CD14-positive monocyte (primary cell): ENCODE data around the gene PIP4K2A. TPM values are rescaled to one million over a fixed set of nuclear protein-coding genes. Genes with fewer than 3 reads are reported as not detected.

Experiments used
- DNase-seq, 3 donors: peaks; one replicate each; pipeline ENCODE4 v3.0.0-alpha.2; 2011 to 2022
- H2AFZ ChIP-seq: 2 replicates; pipeline ENCODE4 v1.6.0; 2012; ENCODE audit warnings: mild to moderate bottlenecking, low read depth, low read length, inconsistent platforms; ENCODE audit not compliant: insufficient read depth, poor library complexity, severe bottlenecking
- H3K27ac ChIP-seq, 2 donors: 1 replicate in 1 of 2; 2 replicates in 1 of 2; pipeline ENCODE4 v1.5.1; 2012 to 2013; ENCODE audit warnings: low read length in 2 of 2, control low read depth in 1 of 2, inconsistent platforms in 1 of 2, low read depth in 1 of 2, mild to moderate bottlenecking in 1 of 2
- H3K27me3 ChIP-seq, 2 donors: one replicate each; pipeline versions ENCODE4 v1.6.0 to v1.6.1; 2011 to 2013; ENCODE audit warnings: low read length in 2 of 2; ENCODE audit not compliant: control insufficient read depth in 2 of 2, insufficient read depth in 2 of 2
- H3K36me3 ChIP-seq, 2 donors: replicated peaks in 1 of 2; 1 replicate in 1 of 2; 2 replicates in 1 of 2; pipeline versions ENCODE4 v1.5.1 to v1.6.1; 2012 to 2013; ENCODE audit warnings: low read length in 2 of 2, control low read depth in 1 of 2, inconsistent platforms in 1 of 2, mild to moderate bottlenecking in 1 of 2; ENCODE audit not compliant: insufficient read depth in 2 of 2, control insufficient read depth in 1 of 2
- H3K4me1 ChIP-seq, 2 donors: 1 replicate in 1 of 2; 2 replicates in 1 of 2; pipeline versions ENCODE4 v1.5.1 to v1.6.1; 2012 to 2013; ENCODE audit warnings: low read length in 2 of 2, control low read depth in 1 of 2, inconsistent platforms in 1 of 2, mild to moderate bottlenecking in 1 of 2, moderate library complexity in 1 of 2; ENCODE audit not compliant: insufficient read depth in 2 of 2, control insufficient read depth in 1 of 2
- H3K4me2 ChIP-seq: replicated peaks from 2 replicates; pipeline ENCODE3; 2012; ENCODE audit warnings: low read length, moderate library complexity, mild to moderate bottlenecking; ENCODE audit not compliant: poor library complexity, severe bottlenecking; ENCODE audit errors: extremely low read depth
- H3K4me3 ChIP-seq, 3 experiments: fragments of 200-600 bp in 1 of 3; sonication (generic) in 1 of 3; replicated peaks in 1 of 3; 1 replicate in 2 of 3; 2 replicates in 1 of 3; pipeline ENCODE4 v1.5.1; 2011 to 2013; ENCODE audit warnings: low read length in 3 of 3, mild to moderate bottlenecking in 3 of 3, control low read depth in 2 of 3, low read depth in 2 of 3, inconsistent platforms in 1 of 3, moderate library complexity in 1 of 3
- H3K79me2 ChIP-seq: 2 replicates; pipeline ENCODE4 v1.6.0; 2012; ENCODE audit warnings: mild to moderate bottlenecking, control low read depth, inconsistent platforms, low read length, moderate library complexity; ENCODE audit not compliant: insufficient read depth
- H3K9ac ChIP-seq: 2 replicates; pipeline ENCODE4 v1.6.0; 2017; ENCODE audit warnings: low read length, mild to moderate bottlenecking; ENCODE audit not compliant: insufficient read depth, poor library complexity, severe bottlenecking
- H3K9me3 ChIP-seq, 2 donors: replicated peaks in 1 of 2; 1 replicate in 1 of 2; 2 replicates in 1 of 2; pipeline versions ENCODE4 v1.5.1 to v1.6.1; 2012 to 2013; ENCODE audit warnings: low read length in 2 of 2, control low read depth in 1 of 2; ENCODE audit not compliant: control insufficient read depth in 1 of 2, insufficient read depth in 1 of 2
- H4K20me1 ChIP-seq: 2 replicates; pipeline ENCODE4 v1.6.0; 2012; ENCODE audit warnings: mild to moderate bottlenecking, low read length, control low read depth, moderate library complexity; ENCODE audit not compliant: insufficient read depth
- H3K27ac Mint-ChIP-seq, 7 donors: one replicate each; pipeline ENCODE4 v1.8.0; 2020; ENCODE audit warnings: mild to moderate bottlenecking in 7 of 7, mixed read lengths in 7 of 7, moderate library complexity in 6 of 7, inconsistent platforms in 2 of 7
- H3K27me3 Mint-ChIP-seq, 3 donors: one replicate each; pipeline ENCODE4 v1.8.0; 2021 to 2022; ENCODE audit warnings: low read depth in 3 of 3, mild to moderate bottlenecking in 3 of 3, mixed read lengths in 3 of 3, moderate library complexity in 3 of 3, inconsistent platforms in 1 of 3
- H3K36me3 Mint-ChIP-seq, 2 donors: one replicate each; pipeline ENCODE4 v1.8.0; 2020; ENCODE audit warnings: mixed read lengths in 2 of 2, inconsistent platforms in 1 of 2, mild to moderate bottlenecking in 1 of 2
- H3K4me1 Mint-ChIP-seq: one replicate; pipeline ENCODE4 v1.8.0; 2020; ENCODE audit warnings: mild to moderate bottlenecking, mixed read lengths
- H3K4me3 Mint-ChIP-seq, 2 donors: one replicate each; pipeline ENCODE4 v1.8.0; 2020; ENCODE audit warnings: mild to moderate bottlenecking in 2 of 2, mixed read lengths in 2 of 2, moderate library complexity in 1 of 2
- H3K9me3 Mint-ChIP-seq, 7 donors: one replicate each; pipeline ENCODE4 v1.8.0; 2020 to 2022; ENCODE audit warnings: mixed read lengths in 7 of 7, mild to moderate bottlenecking in 6 of 7, moderate library complexity in 6 of 7, inconsistent platforms in 2 of 7
- CTCF ChIP-seq: fragments of 200-600 bp; IDR thresholded peaks from one replicate; pipeline ENCODE4 v1.8.0; 2022; ENCODE audit warnings: antibody characterized with exemption, mild to moderate bottlenecking
- WGBS: methylation state at CpG from one replicate; pipeline ENCODE4 v1.1.5; 2013; ENCODE audit warnings: missing lambda C conversion rate; ENCODE audit not compliant: insufficient coverage; 5-methylcytosine and 5-hydroxymethylcytosine counted together
- intact Hi-C, 2 donors: fragments of 100-400 bp; cut with micrococcal nuclease; formaldehyde crosslinking; loops; one replicate each; pipeline versions ENCODE4 v1.15.0 to v1.15.1; 2023
- polyA plus RNA-seq, 3 donors: library from polyadenylated mRNA; depleted of rRNA in 1 of 3; unstranded in 2 of 3; stranded (reverse) in 1 of 3; fragments of 300-500 nt in 2 of 3; fragments of >200 nt in 1 of 3; fragmentation: Illumina TruSeq in 2 of 3; gene quantifications; 1 replicate in 2 of 3; 2 replicates in 1 of 3; pipeline ENCODE4 v1.2.3, GENCODE V29; 2012 to 2021

Gene PIP4K2A
- polyA plus RNA-seq, 3 donors, result 9.7 to 33.7 (median 16.6) TPM

DNA sequence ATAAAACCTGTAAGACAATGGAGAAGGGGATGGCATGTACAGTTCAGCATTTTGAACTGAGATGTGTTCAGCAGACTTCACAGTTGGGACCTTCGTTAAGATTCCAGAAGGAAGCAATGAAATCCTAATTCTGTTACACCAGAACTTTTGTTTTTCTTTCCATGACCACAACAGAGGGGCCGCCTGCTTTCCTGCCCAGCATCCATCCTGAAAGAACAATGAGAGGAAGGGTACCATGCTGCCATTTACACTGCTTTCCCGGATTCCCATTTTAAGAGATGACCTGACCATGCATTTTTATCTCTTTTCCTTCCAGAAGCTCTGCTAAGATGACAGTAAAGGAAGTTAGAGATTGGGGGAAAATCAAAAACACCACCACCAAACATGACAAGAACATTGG is 92.7 kb downstream of the PIP4K2A start:
- H3K4me3 ChIP-seq, result no peak overlapping the region
- H3K27me3 ChIP-seq, result no peaks in the 10 kb centered on the region
- H3K27me3 Mint-ChIP-seq, result peaks cover 0 to 1% (median 0%) of the 10 kb centered on the region in 3 donors
- H3K4me1 ChIP-seq, result peaks cover 15 to 18% of the 10 kb centered on the region in 2 donors
- H3K9ac ChIP-seq, result no peak overlapping the region
- peaks cover 0 to 9% of the 10 kb centered on the region in 2 donors for H3K36me3 Mint-ChIP-seq
- DNase-seq, result no peak
- no peak overlapping the region for H3K27ac Mint-ChIP-seq
- no CpG with 5 or more reads among the region's 3 CpGs for WGBS
- H3K79me2 ChIP-seq, result peaks cover 100% of the 10 kb centered on the region
- no peak overlapping the region for H3K4me3 Mint-ChIP-seq
- peaks cover 87% of the 10 kb centered on the region for H4K20me1 ChIP-seq
- no peak for TF ChIP-seq CTCF
- H2AFZ ChIP-seq, result no peak overlapping the region
- no peak overlapping the region for H3K27ac ChIP-seq
- no peak overlapping the region for H3K4me2 ChIP-seq
- peaks cover 0 to 7% of the 10 kb centered on the region in 2 donors for H3K36me3 ChIP-seq
- intact Hi-C loops, result no loop called here
- H3K9me3 Mint-ChIP-seq, result no peaks in the 10 kb centered on the region
- peaks cover 43% of the 10 kb centered on the region for H3K4me1 Mint-ChIP-seq
- H3K9me3 ChIP-seq, result no peaks in the 10 kb centered on the region

DNA sequence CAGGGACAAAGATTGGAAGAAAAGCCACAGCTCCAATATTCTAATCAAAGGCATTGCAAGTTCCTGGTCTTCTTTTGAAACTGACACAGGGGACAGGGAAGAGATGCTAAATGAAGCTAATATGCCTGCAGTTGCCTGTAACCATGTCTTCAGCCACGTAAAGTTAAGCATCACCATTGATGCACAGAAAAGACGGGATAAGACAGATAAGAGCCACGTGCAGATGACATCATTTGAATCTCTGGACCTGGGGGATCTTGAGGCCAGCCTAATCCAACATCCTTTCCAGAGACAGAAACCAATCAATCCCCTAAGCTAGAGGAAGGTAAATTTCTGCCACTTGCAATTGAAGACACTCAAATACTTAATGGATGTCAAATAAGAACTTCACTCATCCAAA is 93.4 kb downstream of the PIP4K2A start:
- Mint-ChIP-seq H3K27ac (peak overlapping the region in 1 of 7 donors; percentile 40), H3K9me3 (no peaks in the 10 kb centered on the region), H3K4me1 (peaks cover 46% of the 10 kb centered on the region), H3K4me3 (no peak overlapping the region), H3K36me3 (peaks cover 0 to 9% of the 10 kb centered on the region in 2 donors), H3K27me3 (peaks cover 0 to 1% (median 0%) of the 10 kb centered on the region in 3 donors)
- Histone ChIP-seq H4K20me1 (peaks cover 79% of the 10 kb centered on the region), H3K4me3 (no peak overlapping the region), H3K4me2 (no peak overlapping the region), H3K27me3 (no peaks in the 10 kb centered on the region), H3K79me2 (peaks cover 100% of the 10 kb centered on the region), H3K27ac (no peak overlapping the region), H2AFZ (no peak overlapping the region), H3K9ac (no peak overlapping the region), H3K9me3 (no peaks in the 10 kb centered on the region), H3K36me3 (peaks cover 0 to 7% of the 10 kb centered on the region in 2 donors), H3K4me1 (peaks cover 20 to 23% of the 10 kb centered on the region in 2 donors)
- TF ChIP-seq CTCF, result no peak
- intact Hi-C loops, result no loop called here
- no peak for DNase-seq
- WGBS, result 100% methylated on average over 3 of the region's 3 CpGs
